GM12878 (cell line): ENCODE measurements around the gene ZNF768. TPM values are rescaled to one million over a fixed set of nuclear protein-coding genes. Genes with fewer than 3 reads are reported as not detected.

Experiments
- ATAC-seq: fragments of 200-7000 bp; cut with Tn5 transposase; 3 replicates; pipeline ENCODE4 v1.9.1; 2020; ENCODE audit warnings: mild to moderate bottlenecking, moderate library complexity
- BruUV-seq: library from RNA; stranded (reverse); fragments of 400-500 nt; replicated peaks from 2 replicates; lab custom pipeline; 2021; lab: Mats Ljungman, UMichigan
- CTCF ChIA-PET: fragments of 300-600 bp; sonication (Branson Sonifier 250); formaldehyde crosslinking; extraction: SDS; loops from one replicate; lab custom pipeline; 2021; ENCODE audit warnings: inconsistent platforms; lab: Yijun Ruan, JAX
- POLR2A ChIA-PET: fragments of 350-600 bp; formaldehyde crosslinking; extraction: SDS; loops from one replicate; lab custom pipeline; 2021; ENCODE audit warnings: inconsistent platforms; lab: Charles Lee
- RAD21 ChIA-PET: fragments of 300-600 bp; sonication (Branson Sonifier 250); formaldehyde crosslinking; loops from one replicate; lab custom pipeline; 2023; ENCODE audit warnings: antibody characterized with exemption; ENCODE audit not compliant: unreplicated experiment; lab: Charles Lee
- SMC1A ChIA-PET: fragments of 300-600 bp; sonication (Branson Sonifier 250); formaldehyde crosslinking; loops from one replicate; lab custom pipeline; 2023; ENCODE audit not compliant: unreplicated experiment, uncharacterized antibody; lab: Charles Lee
- DNase-seq: peaks from one replicate; pipeline ENCODE4 v3.0.0-alpha.2; 2011; ENCODE audit warnings: low read depth, low spot score
- FAIRE-seq: peaks from 3 replicates; lab custom pipeline; 2011; peaks lifted over from hg19 to GRCh38; lab: Jason Lieb, UNC
- H2AFZ ChIP-seq: 2 replicates; pipeline ENCODE4 v1.6.0; 2011; ENCODE audit warnings: low read depth, low read length, control low read depth; ENCODE audit not compliant: control insufficient read depth
- H3K27ac ChIP-seq: 2 replicates; pipeline ENCODE4 v1.5.1; 2011; ENCODE audit warnings: control low read depth; ENCODE audit not compliant: control insufficient read depth, insufficient read depth
- H3K27me3 ChIP-seq, 2 experiments: replicated peaks in 1 of 2; 2 replicates each; pipeline versions ENCODE4 v1.6.0 to v1.6.1; 2011; ENCODE audit warnings: low read length in 1 of 2; ENCODE audit not compliant: control insufficient read depth in 2 of 2, insufficient read depth in 2 of 2
- H3K36me3 ChIP-seq, 2 experiments: 2 replicates each; pipeline ENCODE4 v1.5.1; 2011; ENCODE audit warnings: low read length in 1 of 2; ENCODE audit not compliant: control insufficient read depth in 2 of 2, insufficient read depth in 2 of 2
- H3K4me1 ChIP-seq: 2 replicates; pipeline ENCODE4 v1.6.1; 2011; ENCODE audit warnings: mild to moderate bottlenecking, low read length, moderate library complexity, mixed read lengths; ENCODE audit not compliant: control insufficient read depth, insufficient read depth
- H3K4me2 ChIP-seq: 2 replicates; pipeline ENCODE4 v1.6.0; 2011; ENCODE audit warnings: control low read depth; ENCODE audit not compliant: control insufficient read depth, insufficient read depth
- H3K4me3 ChIP-seq: fragments of 200-600 bp; sonication (generic); 2 replicates; pipeline ENCODE4 v1.5.1; 2016
- H3K79me2 ChIP-seq: 2 replicates; pipeline ENCODE4 v1.6.0; 2011; ENCODE audit warnings: low read length; ENCODE audit not compliant: control insufficient read depth, insufficient read depth
- H3K9ac ChIP-seq: 2 replicates; pipeline ENCODE4 v1.8.0; 2011; ENCODE audit warnings: low read length, control low read depth, mixed read lengths; ENCODE audit not compliant: control insufficient read depth, insufficient read depth
- H3K9me3 ChIP-seq: replicated peaks from 3 replicates; pipeline ENCODE4 v1.5.1; 2011; ENCODE audit warnings: mild to moderate bottlenecking, low read length; ENCODE audit not compliant: control insufficient read depth, insufficient read depth
- H4K20me1 ChIP-seq: 2 replicates; pipeline ENCODE4 v1.6.0; 2011; ENCODE audit not compliant: control insufficient read depth, insufficient read depth
- MEF2A ChIP-seq: IDR thresholded peaks from 2 replicates; pipeline ENCODE4 v1.6.1; 2011; ENCODE audit warnings: low read depth, mild to moderate bottlenecking, low read length, moderate library complexity; ENCODE audit not compliant: insufficient read depth
- NFIC ChIP-seq: IDR thresholded peaks from 2 replicates; pipeline ENCODE4 v1.6.1; 2012; ENCODE audit warnings: low read depth, mild to moderate bottlenecking, inconsistent platforms, low read length, moderate library complexity
- SP1 ChIP-seq: IDR thresholded peaks from one replicate; pipeline ENCODE4 v1.6.1; 2011; ENCODE audit warnings: low read depth, low read length
- YBX1 ChIP-seq: fragments of 450-650 bp; IDR thresholded peaks from 2 replicates; pipeline ENCODE4 v1.6.1; 2016; ENCODE audit warnings: antibody characterized with exemption
- WGBS: methylation state at CpG from one replicate; pipeline ENCODE4 v1.1.6; 2016; ENCODE audit warnings: low lambda C conversion rate; ENCODE audit not compliant: insufficient replicate concordance, insufficient coverage; ENCODE audit errors: missing lambda C conversion rate; 5-methylcytosine and 5-hydroxymethylcytosine counted together
- in situ Hi-C: fragments of 300-500 bp; cut with MboI; formaldehyde crosslinking; loops from 9 replicates; pipeline ENCODE4 v1.14.3; 2018; ENCODE audit warnings: mixed read lengths
- intact Hi-C: fragments of 100-400 bp; cut with micrococcal nuclease; formaldehyde crosslinking; loops from one replicate; pipeline ENCODE4 v1.14.2; 2022; ENCODE audit not compliant: unreplicated experiment
- polyA plus RNA-seq, 11 experiments: library from polyadenylated mRNA; depleted of rRNA in 4 of 11; unstranded in 6 of 11; stranded (reverse) in 5 of 11; fragments of >200 nt; fragmentation: Nextera tagmentation in 4 of 11; fragmentation: Illumina TruSeq in 1 of 11; extraction: Ambion mirVana in 4 of 11; extraction: Trizol in 1 of 11; gene quantifications; 1 replicate in 1 of 11; 2 replicates in 10 of 11; pipeline versions ENCODE4 v1.2.1 to v1.2.3, GENCODE V29; 2011 to 2016; ENCODE audit warnings: inconsistent platforms in 2 of 11, missing spikeins in 2 of 11, low read depth in 1 of 11
- total RNA-seq, 4 experiments: library from RNA; depleted of rRNA in 3 of 4; stranded (reverse); fragments of >200 nt in 3 of 4; fragmentation: Illumina TruSeq in 1 of 4; extraction: Trizol in 1 of 4; gene quantifications; 2 replicates each; pipeline versions ENCODE4 v1.2.1 to v1.2.3, GENCODE V29; 2013 to 2021
- TF ChIP-seq, protein P1 (sequence below): fragments of 450-650 bp; IDR thresholded peaks from 2 replicates; pipeline ENCODE4 v1.6.1; 2017; ENCODE audit warnings: antibody characterized with exemption, mild to moderate bottlenecking, moderate library complexity
- TF ChIP-seq, protein P2 (sequence below): fragments of 450-650 bp; IDR thresholded peaks from 2 replicates; pipeline ENCODE4 v1.6.1; 2016; ENCODE audit warnings: mild to moderate bottlenecking

ZNF768 gene
- total and polyA plus RNA-seq, 10 of the 15 experiments (the other 5 are each of a cell fraction or from before 2014, with no cell fraction given), result 0.05 to 23.1 (median 9.1) TPM

DNA sequence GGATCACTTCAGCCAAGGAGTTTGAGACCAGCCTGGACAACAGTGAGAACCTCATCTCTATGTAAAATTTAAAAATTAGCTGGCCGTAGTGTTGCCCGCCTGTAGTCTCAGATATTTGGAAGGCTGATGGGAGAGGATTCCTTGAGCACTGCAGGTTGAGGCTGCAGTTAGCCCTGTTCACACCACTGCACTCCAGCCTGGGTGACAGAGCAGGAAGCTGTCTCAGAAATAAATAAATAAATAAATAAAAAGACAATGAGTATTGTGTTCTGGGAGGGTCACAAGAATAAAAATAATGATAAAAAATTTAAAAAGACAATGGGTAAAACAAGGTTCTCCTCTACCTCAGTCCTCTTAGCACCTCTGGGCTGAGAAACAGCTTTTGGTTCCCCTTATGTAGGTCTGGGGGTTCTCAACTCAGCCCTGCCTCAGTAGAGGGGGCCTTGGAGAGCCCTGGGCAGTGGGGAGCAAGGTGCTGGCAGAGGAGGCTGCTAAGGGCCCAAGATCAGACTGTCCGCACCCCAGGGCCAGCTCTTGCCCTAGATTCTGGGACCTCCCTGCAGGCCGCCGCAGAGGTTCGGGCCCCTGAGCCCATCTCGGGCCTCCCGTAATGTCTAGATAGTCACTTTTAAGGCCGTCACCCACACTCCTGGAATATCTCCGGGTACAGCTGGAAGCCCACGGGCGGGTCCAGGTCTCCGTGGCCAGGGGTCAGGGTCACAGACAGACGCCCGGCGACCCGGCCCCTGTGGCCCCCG lies 28.4 kb upstream of the ZNF768 start:
- CTCF ChIA-PET, result interaction anchor here (0.6 to 1.6 kb wide), 5 partner anchors 18 to 125 kb away, joined by 3 to 9 read pairs (median 4); partner anchors contain the start of genes DCTPP1 and ZNF747
- RAD21 ChIA-PET, result no interaction called here
- Histone ChIP-seq H3K9me3 (no peaks in the 10 kb centered on the region), H3K4me1 (no peaks in the 10 kb centered on the region), H3K27me3 (no peaks in the 10 kb centered on the region), H3K27ac (no peak overlapping the region), H4K20me1 (no peaks in the 10 kb centered on the region), H3K9ac (no peak overlapping the region), H2AFZ (no peak overlapping the region), H3K79me2 (peaks cover 11% of the 10 kb centered on the region), H3K4me2 (no peak overlapping the region), H3K4me3 (no peak overlapping the region), H3K36me3 (peaks cover 7 to 10% of the 10 kb centered on the region in 2 experiments; a peak in 3 of 4 replicates)
- no TSS peak for BruUV-seq
- ATAC-seq (no peak), FAIRE-seq (no peak), DNase-seq (no peak)
- intact Hi-C loops (no loop called here), in situ Hi-C loops (no loop called here)
- 95% methylated on average over 18 of the region's 18 CpGs for WGBS
- TF ChIP-seq MEF2A (no peak), YBX1 (no peak), NFIC (no peak), SP1 (no peak)
- TF ChIP-seq, protein P1, sequence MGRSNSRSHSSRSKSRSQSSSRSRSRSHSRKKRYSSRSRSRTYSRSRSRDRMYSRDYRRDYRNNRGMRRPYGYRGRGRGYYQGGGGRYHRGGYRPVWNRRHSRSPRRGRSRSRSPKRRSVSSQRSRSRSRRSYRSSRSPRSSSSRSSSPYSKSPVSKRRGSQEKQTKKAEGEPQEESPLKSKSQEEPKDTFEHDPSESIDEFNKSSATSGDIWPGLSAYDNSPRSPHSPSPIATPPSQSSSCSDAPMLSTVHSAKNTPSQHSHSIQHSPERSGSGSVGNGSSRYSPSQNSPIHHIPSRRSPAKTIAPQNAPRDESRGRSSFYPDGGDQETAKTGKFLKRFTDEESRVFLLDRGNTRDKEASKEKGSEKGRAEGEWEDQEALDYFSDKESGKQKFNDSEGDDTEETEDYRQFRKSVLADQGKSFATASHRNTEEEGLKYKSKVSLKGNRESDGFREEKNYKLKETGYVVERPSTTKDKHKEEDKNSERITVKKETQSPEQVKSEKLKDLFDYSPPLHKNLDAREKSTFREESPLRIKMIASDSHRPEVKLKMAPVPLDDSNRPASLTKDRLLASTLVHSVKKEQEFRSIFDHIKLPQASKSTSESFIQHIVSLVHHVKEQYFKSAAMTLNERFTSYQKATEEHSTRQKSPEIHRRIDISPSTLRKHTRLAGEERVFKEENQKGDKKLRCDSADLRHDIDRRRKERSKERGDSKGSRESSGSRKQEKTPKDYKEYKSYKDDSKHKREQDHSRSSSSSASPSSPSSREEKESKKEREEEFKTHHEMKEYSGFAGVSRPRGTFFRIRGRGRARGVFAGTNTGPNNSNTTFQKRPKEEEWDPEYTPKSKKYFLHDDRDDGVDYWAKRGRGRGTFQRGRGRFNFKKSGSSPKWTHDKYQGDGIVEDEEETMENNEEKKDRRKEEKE, result no peak
- TF ChIP-seq, protein P2, sequence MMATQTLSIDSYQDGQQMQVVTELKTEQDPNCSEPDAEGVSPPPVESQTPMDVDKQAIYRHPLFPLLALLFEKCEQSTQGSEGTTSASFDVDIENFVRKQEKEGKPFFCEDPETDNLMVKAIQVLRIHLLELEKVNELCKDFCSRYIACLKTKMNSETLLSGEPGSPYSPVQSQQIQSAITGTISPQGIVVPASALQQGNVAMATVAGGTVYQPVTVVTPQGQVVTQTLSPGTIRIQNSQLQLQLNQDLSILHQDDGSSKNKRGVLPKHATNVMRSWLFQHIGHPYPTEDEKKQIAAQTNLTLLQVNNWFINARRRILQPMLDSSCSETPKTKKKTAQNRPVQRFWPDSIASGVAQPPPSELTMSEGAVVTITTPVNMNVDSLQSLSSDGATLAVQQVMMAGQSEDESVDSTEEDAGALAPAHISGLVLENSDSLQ, result no peak
- POLR2A ChIA-PET, result interaction anchor here (0.5 kb wide), 2 partner anchors 14 to 161 kb away, joined by 3 read pairs; no protein-coding TSS in a partner anchor
- SMC1A ChIA-PET, result interaction anchor here (1.3 kb wide), 1 partner anchor 11 kb away, joined by 3 read pairs; no protein-coding TSS in a partner anchor
